ENCODE results near the gene C22orf39. TPM values are rescaled to one million over a fixed set of nuclear protein-coding genes. Genes with fewer than 3 reads are reported as not detected.

C22orf39 gene
- total and polyA plus RNA-seq, 2 donors (not counting 1 experiment from before 2014, with no cell fraction given), result 15.9 to 16.2 TPM

DNA sequence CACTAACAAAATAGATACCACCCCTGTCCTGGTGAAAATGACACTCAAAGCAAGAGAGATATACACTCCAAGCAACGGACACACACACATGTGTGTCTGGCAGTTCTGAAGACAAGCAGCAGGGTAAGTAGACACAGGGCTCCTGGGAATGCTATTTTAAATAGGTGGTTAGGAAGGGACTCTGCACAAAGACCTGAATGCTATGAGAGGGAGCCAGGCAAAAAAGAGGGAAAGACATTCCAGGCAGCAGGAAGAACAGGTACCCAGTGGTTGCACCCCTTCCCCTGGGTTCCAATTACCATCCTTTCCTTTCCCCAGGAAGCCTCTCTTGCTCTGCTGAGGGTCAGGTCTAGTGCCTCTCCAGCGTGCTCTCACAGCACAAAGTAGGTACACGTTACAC, 28.5 kb upstream of the C22orf39 start:
- Histone ChIP-seq H3K4me3 (replicated peaks in 1 of 4; ENCODE audit: control extremely low read depth in 1 of 4, insufficient read depth in 1 of 4, low read depth in 3 of 4, low read length in 4 of 4) (no peak overlapping the region), H3K79me2 (ENCODE audit: control insufficient read depth, insufficient read depth, low read length) (peaks cover 54% of the 10 kb centered on the region), H3K4me2 (ENCODE audit: extremely low read depth, insufficient read depth, low read length) (no peak overlapping the region), H3K27ac (ENCODE audit: insufficient read depth, low read length) (no peak overlapping the region), H3K9me3 (ENCODE audit: control insufficient read depth, insufficient read depth, low read depth, low read length) (no peaks in the 10 kb centered on the region), H3K36me3 (ENCODE audit: control insufficient read depth, insufficient read depth, low read length) (peaks cover 14% of the 10 kb centered on the region), H3K27me3 (ENCODE audit: control insufficient read depth, insufficient read depth, low read length) (no peaks in the 10 kb centered on the region), H3K4me1 (ENCODE audit: control insufficient read depth, extremely low read depth, insufficient read depth, low read length) (peaks cover 11% of the 10 kb centered on the region), H4K20me1 (ENCODE audit: control insufficient read depth, extremely low read depth, insufficient read depth, low read length) (no peaks in the 10 kb centered on the region), H3K9ac (ENCODE audit: insufficient read depth, low read length) (no peak overlapping the region), H2AFZ (ENCODE audit: low read length) (no peak overlapping the region)
- TF ChIP-seq, protein P1, sequence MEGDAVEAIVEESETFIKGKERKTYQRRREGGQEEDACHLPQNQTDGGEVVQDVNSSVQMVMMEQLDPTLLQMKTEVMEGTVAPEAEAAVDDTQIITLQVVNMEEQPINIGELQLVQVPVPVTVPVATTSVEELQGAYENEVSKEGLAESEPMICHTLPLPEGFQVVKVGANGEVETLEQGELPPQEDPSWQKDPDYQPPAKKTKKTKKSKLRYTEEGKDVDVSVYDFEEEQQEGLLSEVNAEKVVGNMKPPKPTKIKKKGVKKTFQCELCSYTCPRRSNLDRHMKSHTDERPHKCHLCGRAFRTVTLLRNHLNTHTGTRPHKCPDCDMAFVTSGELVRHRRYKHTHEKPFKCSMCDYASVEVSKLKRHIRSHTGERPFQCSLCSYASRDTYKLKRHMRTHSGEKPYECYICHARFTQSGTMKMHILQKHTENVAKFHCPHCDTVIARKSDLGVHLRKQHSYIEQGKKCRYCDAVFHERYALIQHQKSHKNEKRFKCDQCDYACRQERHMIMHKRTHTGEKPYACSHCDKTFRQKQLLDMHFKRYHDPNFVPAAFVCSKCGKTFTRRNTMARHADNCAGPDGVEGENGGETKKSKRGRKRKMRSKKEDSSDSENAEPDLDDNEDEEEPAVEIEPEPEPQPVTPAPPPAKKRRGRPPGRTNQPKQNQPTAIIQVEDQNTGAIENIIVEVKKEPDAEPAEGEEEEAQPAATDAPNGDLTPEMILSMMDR (conservative IDR thresholded peaks at IDR 0.05 in 1 of 2, IDR thresholded peaks at IDR 0.05 in 1 of 2; ENCODE audit: low read depth in 1 of 2, low read length in 2 of 2), result no peak
- no peak for TF ChIP-seq EZH2 (IDR thresholded peaks at IDR 0.05; ENCODE audit: low read length, missing control alignments)
- no peak for DNase-seq (ENCODE audit: low read depth in 2 of 2)

DNA sequence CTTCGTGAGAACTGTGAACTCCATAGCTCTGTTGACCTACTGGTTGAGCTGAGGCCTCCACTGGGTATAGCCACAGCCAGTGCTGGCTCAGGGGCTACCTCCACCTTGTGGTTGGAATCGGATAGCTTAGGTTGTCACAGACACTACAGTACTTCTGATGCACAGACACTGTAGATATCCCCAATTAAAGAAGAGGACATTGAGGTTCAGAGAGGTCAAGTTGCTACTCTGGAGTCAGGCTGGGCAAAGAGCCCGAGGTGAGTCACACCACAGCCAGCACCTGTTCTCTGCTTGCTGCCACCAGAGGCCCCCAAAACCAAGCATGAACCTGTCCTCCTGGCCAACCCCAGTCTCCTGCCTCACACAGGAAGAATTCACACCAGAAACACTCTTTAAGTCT, 26.1 kb upstream of the C22orf39 start:
- TF ChIP-seq EZH2 (IDR thresholded peaks at IDR 0.05; ENCODE audit: low read length, missing control alignments), result no peak
- TF ChIP-seq, protein P1 (conservative IDR thresholded peaks at IDR 0.05 in 1 of 2, IDR thresholded peaks at IDR 0.05 in 1 of 2; ENCODE audit: low read depth in 1 of 2, low read length in 2 of 2), result peak in 1 of 2 donors; percentile 4
- DNase-seq (ENCODE audit: low read depth in 2 of 2), result no peak
- no peak overlapping the region for H2AFZ ChIP-seq (ENCODE audit: low read length)
- no peak overlapping the region for H3K4me2 ChIP-seq (ENCODE audit: extremely low read depth, insufficient read depth, low read length)
- no peaks in the 10 kb centered on the region for H4K20me1 ChIP-seq (ENCODE audit: control insufficient read depth, extremely low read depth, insufficient read depth, low read length)
- no peak overlapping the region for H3K9ac ChIP-seq (ENCODE audit: insufficient read depth, low read length)
- peaks cover 26% of the 10 kb centered on the region for H3K36me3 ChIP-seq (ENCODE audit: control insufficient read depth, insufficient read depth, low read length)
- peaks cover 42% of the 10 kb centered on the region for H3K79me2 ChIP-seq (ENCODE audit: control insufficient read depth, insufficient read depth, low read length)
- peaks cover 5% of the 10 kb centered on the region for H3K4me1 ChIP-seq (ENCODE audit: control insufficient read depth, extremely low read depth, insufficient read depth, low read length)
- H3K27me3 ChIP-seq (ENCODE audit: control insufficient read depth, insufficient read depth, low read length), result no peaks in the 10 kb centered on the region
- no peak overlapping the region for H3K27ac ChIP-seq (ENCODE audit: insufficient read depth, low read length)
- no peaks in the 10 kb centered on the region for H3K9me3 ChIP-seq (ENCODE audit: control insufficient read depth, insufficient read depth, low read depth, low read length)
- H3K4me3 ChIP-seq (replicated peaks in 1 of 4; ENCODE audit: control extremely low read depth in 1 of 4, insufficient read depth in 1 of 4, low read depth in 3 of 4, low read length in 4 of 4), result no peak overlapping the region

DNA sequence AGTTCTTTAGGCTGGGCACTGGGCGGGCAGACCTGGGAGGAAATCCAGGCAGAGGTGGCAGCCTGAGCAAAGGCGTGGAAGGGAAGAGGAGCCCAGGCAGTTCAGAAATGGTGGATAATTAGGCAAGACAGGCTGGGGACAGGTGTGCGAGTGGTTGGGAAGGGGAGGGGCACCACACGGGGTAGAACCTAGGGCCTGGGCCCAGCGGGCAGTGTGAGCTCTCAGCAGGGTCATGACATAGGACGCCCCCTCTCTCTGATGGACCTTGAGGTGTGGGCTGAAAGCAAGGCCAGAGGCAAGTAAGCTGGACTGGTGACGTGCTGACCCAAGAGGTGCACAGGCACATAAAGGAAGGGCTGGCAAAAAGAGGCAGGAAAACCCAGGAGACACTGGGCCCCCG, 24.7 kb upstream of the C22orf39 start:
- TF ChIP-seq, protein P1 (conservative IDR thresholded peaks at IDR 0.05 in 1 of 2, IDR thresholded peaks at IDR 0.05 in 1 of 2; ENCODE audit: low read depth in 1 of 2, low read length in 2 of 2), result no peak
- no peak for TF ChIP-seq EZH2 (IDR thresholded peaks at IDR 0.05; ENCODE audit: low read length, missing control alignments)
- peaks cover 28% of the 10 kb centered on the region for H3K79me2 ChIP-seq (ENCODE audit: control insufficient read depth, insufficient read depth, low read length)
- no peaks in the 10 kb centered on the region for H4K20me1 ChIP-seq (ENCODE audit: control insufficient read depth, extremely low read depth, insufficient read depth, low read length)
- no peaks in the 10 kb centered on the region for H3K9me3 ChIP-seq (ENCODE audit: control insufficient read depth, insufficient read depth, low read depth, low read length)
- H3K36me3 ChIP-seq (ENCODE audit: control insufficient read depth, insufficient read depth, low read length), result peaks cover 32% of the 10 kb centered on the region
- H3K4me1 ChIP-seq (ENCODE audit: control insufficient read depth, extremely low read depth, insufficient read depth, low read length), result peaks cover under 1% of the 10 kb centered on the region
- H3K9ac ChIP-seq (ENCODE audit: insufficient read depth, low read length), result no peak overlapping the region
- H3K27ac ChIP-seq (ENCODE audit: insufficient read depth, low read length), result no peak overlapping the region
- H2AFZ ChIP-seq (ENCODE audit: low read length), result no peak overlapping the region
- DNase-seq (ENCODE audit: low read depth in 2 of 2), result no peak
- no peak overlapping the region for H3K4me3 ChIP-seq (replicated peaks in 1 of 4; ENCODE audit: control extremely low read depth in 1 of 4, insufficient read depth in 1 of 4, low read depth in 3 of 4, low read length in 4 of 4)
- no peak overlapping the region for H3K4me2 ChIP-seq (ENCODE audit: extremely low read depth, insufficient read depth, low read length)
- no peaks in the 10 kb centered on the region for H3K27me3 ChIP-seq (ENCODE audit: control insufficient read depth, insufficient read depth, low read length)
